Natural killer cell treated with Interleukin-12 subunit alpha and Interleukin-12 subunit beta and Interleukin-15 and Interleukin-18, amount 100 ng/mL, for 72 hours (primary cell): ENCODE data around the gene CNKSR3. TPM values are rescaled to one million over a fixed set of nuclear protein-coding genes. Genes with fewer than 3 reads are reported as not detected.

Experiments
- ATAC-seq, 2 donors: fragments of 150-1000 bp; cut with Tn5 transposase in 1 of 2; sonication (Bioruptor Pico), chemical (Tn5 transposase) in 1 of 2; 2 replicates each; pipeline ENCODE4 v1.10.0; 2021
- DNase-seq: peaks from one replicate; pipeline ENCODE4 v3.0.0; 2022; ENCODE audit warnings: low spot score
- H3K27ac Mint-ChIP-seq, 2 donors: 1 replicate in 1 of 2; 2 replicates in 1 of 2; pipeline ENCODE4 v1.8.0; 2022; ENCODE audit warnings: mixed read lengths in 2 of 2, mild to moderate bottlenecking in 1 of 2, moderate library complexity in 1 of 2
- H3K27me3 Mint-ChIP-seq, 2 donors: 1 replicate in 1 of 2; 2 replicates in 1 of 2; pipeline ENCODE4 v1.8.0; 2022; ENCODE audit warnings: mixed read lengths in 2 of 2
- H3K36me3 Mint-ChIP-seq: one replicate; pipeline ENCODE4 v1.8.0; 2022; ENCODE audit warnings: mixed read lengths
- H3K4me1 Mint-ChIP-seq, 2 donors: 1 replicate in 1 of 2; 2 replicates in 1 of 2; pipeline ENCODE4 v1.8.0; 2022; ENCODE audit warnings: low read depth in 2 of 2, mixed read lengths in 2 of 2, mild to moderate bottlenecking in 1 of 2
- H3K4me3 Mint-ChIP-seq: one replicate; pipeline ENCODE4 v1.8.0; 2022; ENCODE audit warnings: mixed read lengths
- H3K9me3 Mint-ChIP-seq: 2 replicates; pipeline ENCODE4 v1.8.0; 2022; ENCODE audit warnings: mixed read lengths
- total RNA-seq, 2 donors: library from RNA; stranded (reverse); gene quantifications; one replicate each; pipeline ENCODE4 v1.2.3, GENCODE V29; 2022

Gene CNKSR3
- total RNA-seq, 2 donors from 2014 or later, result 0.20 TPM; not detected in 1

- Mint-ChIP-seq H3K4me3 (no peak overlapping the region), H3K4me1 (no peaks in the 10 kb centered on the region), H3K9me3 (peaks cover 5% of the 10 kb centered on the region), H3K27ac (no peak overlapping the region), H3K27me3 (peaks cover 2 to 4% of the 10 kb centered on the region in 2 donors), H3K36me3 (no peaks in the 10 kb centered on the region)
- DNase-seq (no peak), ATAC-seq (peak in 1 of 2 donors; percentile 35)
Measured at GRCh38 chr6:154474648-154475428, 35.6 kb downstream of the CNKSR3 start.

DNA sequence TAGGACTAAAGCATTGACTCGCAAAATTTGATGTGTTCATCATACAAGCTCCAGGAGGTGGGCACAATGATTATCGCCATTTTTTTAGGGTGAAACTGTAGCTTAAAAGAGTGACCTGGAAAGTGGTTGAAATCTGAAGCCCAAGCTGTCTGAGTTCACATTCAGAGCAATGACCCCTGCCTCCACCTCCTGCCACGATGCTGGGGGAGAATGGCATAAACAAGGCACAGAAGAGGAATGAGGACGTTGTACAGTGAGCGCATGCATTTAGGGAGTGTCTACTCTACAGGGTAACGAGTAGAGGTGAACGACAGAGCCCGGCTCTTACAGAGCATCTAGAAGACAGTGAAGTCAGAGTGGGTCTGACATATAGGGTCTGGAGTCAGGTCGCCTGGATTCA lies 37.2 kb downstream of the CNKSR3 start:
- ATAC-seq, result no peak
- DNase-seq, result no peak
- H3K36me3 Mint-ChIP-seq, result no peaks in the 10 kb centered on the region
- H3K9me3 Mint-ChIP-seq, result peaks cover 5% of the 10 kb centered on the region
- no peaks in the 10 kb centered on the region for H3K4me1 Mint-ChIP-seq
- H3K27ac Mint-ChIP-seq, result no peak overlapping the region
- no peak overlapping the region for H3K4me3 Mint-ChIP-seq
- H3K27me3 Mint-ChIP-seq, result peaks cover 3 to 7% of the 10 kb centered on the region in 2 donors

DNA sequence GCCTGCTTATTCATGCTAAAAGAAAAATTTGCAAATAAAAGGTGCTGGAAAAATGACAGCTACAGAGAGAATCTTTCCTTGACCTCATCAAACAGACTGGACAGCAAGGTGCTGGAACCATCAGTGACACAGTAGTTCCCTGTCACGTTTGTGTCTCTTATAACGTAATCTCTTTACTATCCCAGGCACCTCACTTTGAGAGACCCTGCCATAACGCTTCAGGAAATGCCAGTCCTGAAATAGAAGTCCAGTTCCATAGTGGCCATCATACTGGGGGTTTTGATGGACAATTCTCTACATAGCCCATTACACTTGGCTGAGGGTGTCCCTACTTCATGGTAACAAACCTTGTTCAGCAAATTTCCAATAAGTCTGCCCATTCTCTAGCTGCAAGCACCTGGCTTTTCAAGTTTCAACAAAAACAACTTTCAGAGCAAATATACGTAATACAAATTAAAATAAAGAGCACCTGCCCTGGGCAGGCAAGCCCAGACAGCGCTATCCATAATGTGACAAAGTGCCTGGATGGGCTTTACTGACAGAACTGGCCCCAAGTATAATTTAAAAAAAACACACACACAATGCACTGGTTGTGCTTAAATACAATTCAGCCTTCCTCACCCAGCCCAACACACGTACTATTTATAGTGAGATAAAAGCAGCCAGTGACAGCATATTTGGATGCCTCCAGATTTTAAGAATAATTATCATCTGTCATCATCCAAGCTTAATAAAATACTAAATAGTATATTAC lies 38.7 kb downstream of the CNKSR3 start:
- DNase-seq (no peak), ATAC-seq (no peak)
- Mint-ChIP-seq H3K4me1 (no peaks in the 10 kb centered on the region), H3K9me3 (peaks cover 5% of the 10 kb centered on the region), H3K27me3 (peaks cover 3 to 11% of the 10 kb centered on the region in 2 donors), H3K4me3 (no peak overlapping the region), H3K27ac (no peak overlapping the region), H3K36me3 (no peaks in the 10 kb centered on the region)

DNA sequence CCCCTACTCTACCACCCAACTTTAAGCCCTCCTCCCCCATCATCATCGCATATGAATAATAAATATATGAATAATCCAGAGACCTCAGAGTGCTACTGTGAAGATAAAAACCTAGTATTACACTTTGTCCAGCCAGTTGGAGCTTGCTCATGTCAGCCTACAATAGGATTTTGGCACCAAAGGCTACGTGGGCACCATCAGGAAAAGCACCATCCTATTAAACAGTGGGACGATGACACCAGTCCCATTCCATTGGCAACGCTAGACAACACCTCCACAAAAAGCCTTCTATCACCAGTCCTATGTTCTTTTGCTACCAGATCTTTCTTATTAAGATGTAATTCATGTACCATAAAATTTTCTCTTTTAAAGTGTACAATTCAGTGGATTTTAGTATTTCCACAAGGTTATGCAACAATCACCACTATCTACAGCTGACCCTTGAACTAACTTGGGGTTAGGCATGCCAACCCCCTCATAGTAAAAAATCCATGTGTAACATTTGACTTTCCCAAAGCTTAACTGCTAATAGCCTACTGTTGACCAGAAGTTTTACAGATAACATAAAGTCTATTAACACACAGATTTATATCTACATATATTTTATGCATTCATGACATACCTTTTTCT lies 41.1 kb downstream of the CNKSR3 start:
- Mint-ChIP-seq H3K27ac (no peak overlapping the region), H3K4me3 (no peak overlapping the region), H3K4me1 (no peaks in the 10 kb centered on the region), H3K27me3 (peaks cover 3 to 11% of the 10 kb centered on the region in 2 donors), H3K36me3 (no peaks in the 10 kb centered on the region), H3K9me3 (peaks cover 5% of the 10 kb centered on the region)
- ATAC-seq (no peak), DNase-seq (no peak)

- no peaks in the 10 kb centered on the region for H3K36me3 Mint-ChIP-seq
- no peak overlapping the region for H3K27ac Mint-ChIP-seq
- H3K4me3 Mint-ChIP-seq, result no peak overlapping the region
- ATAC-seq, result no peak
- H3K4me1 Mint-ChIP-seq, result no peaks in the 10 kb centered on the region
- H3K27me3 Mint-ChIP-seq, result peaks cover 3 to 11% of the 10 kb centered on the region in 2 donors
- H3K9me3 Mint-ChIP-seq, result peaks cover 5% of the 10 kb centered on the region
- DNase-seq, result no peak
Measured at GRCh38 chr6:154468760-154469159, 41.7 kb downstream of the CNKSR3 start.

DNA sequence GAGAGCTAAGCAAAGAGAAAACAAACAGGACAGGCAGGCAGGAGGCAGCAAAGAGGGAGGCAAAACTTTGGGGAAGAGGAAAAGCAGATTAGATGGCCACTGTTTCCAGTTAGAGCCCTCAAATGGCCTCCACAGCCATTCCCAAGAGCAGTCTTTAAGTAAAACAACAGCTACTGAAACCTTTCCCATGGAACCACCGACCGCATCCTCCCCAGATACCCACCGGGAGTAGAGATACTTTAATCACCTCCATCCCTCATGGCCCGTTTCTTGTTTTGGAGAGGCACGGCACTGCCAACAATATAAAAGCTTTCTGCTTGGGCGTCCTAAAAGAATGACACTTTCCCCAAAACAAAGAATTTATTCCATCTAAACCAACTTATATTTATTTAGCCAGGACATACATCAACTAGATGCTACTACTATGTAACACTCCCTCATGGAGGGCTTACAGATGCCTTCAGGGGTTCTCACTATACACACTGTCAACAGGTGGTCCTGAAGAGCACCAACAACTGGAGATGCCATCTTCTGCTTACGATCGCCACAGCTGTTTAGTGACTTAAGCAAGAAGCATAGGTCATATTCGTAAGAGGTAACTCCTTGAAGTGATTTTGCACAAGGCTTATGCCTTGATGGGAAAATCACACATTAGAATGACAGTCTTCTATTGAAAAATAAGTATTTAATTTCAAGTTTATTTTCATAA lies 43.4 kb downstream of the CNKSR3 start:
- Mint-ChIP-seq H3K4me3 (no peak overlapping the region), H3K27me3 (peaks cover 3 to 7% of the 10 kb centered on the region in 2 donors), H3K4me1 (no peaks in the 10 kb centered on the region), H3K36me3 (no peaks in the 10 kb centered on the region), H3K27ac (no peak overlapping the region), H3K9me3 (peaks cover 5% of the 10 kb centered on the region)
- no peak for DNase-seq
- ATAC-seq, result no peak

DNA sequence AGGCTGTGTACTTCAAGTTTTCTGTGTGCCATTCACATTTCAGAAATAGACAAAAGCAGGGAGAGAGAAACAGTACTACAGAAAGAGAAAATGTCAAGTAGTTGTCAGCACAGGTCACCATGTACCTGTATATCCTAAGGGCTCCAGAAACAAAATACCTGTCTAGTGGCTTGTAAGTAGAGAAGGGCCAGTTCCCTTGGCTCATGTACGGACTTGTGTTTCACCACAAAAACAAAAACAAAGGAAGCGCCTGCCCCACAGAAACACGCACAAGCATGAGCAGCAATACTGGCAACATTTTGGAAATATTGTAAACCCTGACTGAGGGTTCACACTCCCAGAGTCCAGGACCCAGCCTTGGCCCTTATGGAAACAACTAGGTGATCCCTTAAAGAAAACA lies 44.3 kb downstream of the CNKSR3 start:
- Mint-ChIP-seq H3K4me1 (no peaks in the 10 kb centered on the region), H3K36me3 (no peaks in the 10 kb centered on the region), H3K27me3 (peaks cover 3 to 7% of the 10 kb centered on the region in 2 donors), H3K9me3 (peaks cover 5% of the 10 kb centered on the region), H3K4me3 (no peak overlapping the region), H3K27ac (no peak overlapping the region)
- DNase-seq (no peak), ATAC-seq (no peak)

GRCh38 chr6:154463573-154464419 lies 46.7 kb downstream of the CNKSR3 start:
- DNase-seq, result no peak
- no peaks in the 10 kb centered on the region for H3K9me3 Mint-ChIP-seq
- H3K27ac Mint-ChIP-seq, result no peak overlapping the region
- no peak for ATAC-seq
- peaks cover 10 to 16% of the 10 kb centered on the region in 2 donors for H3K27me3 Mint-ChIP-seq
- no peaks in the 10 kb centered on the region for H3K36me3 Mint-ChIP-seq
- H3K4me1 Mint-ChIP-seq, result no peaks in the 10 kb centered on the region
- no peak overlapping the region for H3K4me3 Mint-ChIP-seq

DNA sequence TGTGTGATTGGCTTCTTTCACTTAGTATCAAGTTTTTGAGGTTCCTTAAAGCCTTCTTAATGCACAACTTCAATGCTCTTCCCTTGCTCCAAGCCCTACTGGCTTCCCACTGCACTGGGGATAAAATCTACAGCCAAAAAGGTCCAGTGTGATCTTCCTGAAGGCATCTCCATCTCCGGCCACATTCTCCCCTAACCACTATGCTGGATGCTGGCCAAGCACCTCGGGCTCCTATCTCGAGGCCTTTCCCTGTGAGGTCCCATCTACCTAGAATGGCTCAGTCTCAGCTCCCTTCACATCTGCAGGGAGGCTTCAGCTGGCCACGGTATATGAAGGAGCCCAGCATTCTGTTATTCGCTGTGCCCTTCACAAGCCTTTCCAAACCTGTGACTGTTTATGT lies 48.1 kb downstream of the CNKSR3 start:
- H3K27ac Mint-ChIP-seq, result no peak overlapping the region
- DNase-seq, result no peak
- no peaks in the 10 kb centered on the region for H3K9me3 Mint-ChIP-seq

DNA sequence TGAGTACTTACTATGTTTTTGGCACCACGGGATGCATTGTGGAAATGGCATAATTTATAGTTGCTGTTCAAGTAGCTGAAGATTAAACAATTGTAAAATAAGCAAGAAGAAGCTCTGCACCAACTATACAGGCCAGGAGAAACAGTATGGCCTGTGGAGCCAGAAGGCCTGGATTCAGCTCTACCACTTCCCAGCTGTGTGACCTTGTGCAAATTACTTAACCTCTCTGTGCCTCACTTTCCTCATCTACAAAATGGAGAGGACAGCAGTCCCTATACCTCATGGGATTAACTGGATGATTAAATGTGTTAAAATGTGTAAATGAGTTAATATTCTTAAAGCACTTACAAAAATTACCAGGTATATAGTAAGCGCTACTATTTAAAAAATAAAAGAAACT lies 49.1 kb downstream of the CNKSR3 start:
- DNase-seq (no peak), ATAC-seq (no peak)
- H3K4me1 Mint-ChIP-seq, result no peaks in the 10 kb centered on the region
- no peak overlapping the region for H3K4me3 Mint-ChIP-seq
- H3K36me3 Mint-ChIP-seq, result no peaks in the 10 kb centered on the region
- H3K9me3 Mint-ChIP-seq, result no peaks in the 10 kb centered on the region
- no peak overlapping the region for H3K27ac Mint-ChIP-seq
- H3K27me3 Mint-ChIP-seq, result peaks cover 13 to 22% of the 10 kb centered on the region in 2 donors

More for the DNA sequence above, 48.1 kb downstream of the CNKSR3 start:
- Mint-ChIP-seq H3K4me3 (no peak overlapping the region), H3K36me3 (no peaks in the 10 kb centered on the region), H3K4me1 (no peaks in the 10 kb centered on the region), H3K27me3 (peaks cover 13 to 20% of the 10 kb centered on the region in 2 donors)
- no peak for ATAC-seq

DNA sequence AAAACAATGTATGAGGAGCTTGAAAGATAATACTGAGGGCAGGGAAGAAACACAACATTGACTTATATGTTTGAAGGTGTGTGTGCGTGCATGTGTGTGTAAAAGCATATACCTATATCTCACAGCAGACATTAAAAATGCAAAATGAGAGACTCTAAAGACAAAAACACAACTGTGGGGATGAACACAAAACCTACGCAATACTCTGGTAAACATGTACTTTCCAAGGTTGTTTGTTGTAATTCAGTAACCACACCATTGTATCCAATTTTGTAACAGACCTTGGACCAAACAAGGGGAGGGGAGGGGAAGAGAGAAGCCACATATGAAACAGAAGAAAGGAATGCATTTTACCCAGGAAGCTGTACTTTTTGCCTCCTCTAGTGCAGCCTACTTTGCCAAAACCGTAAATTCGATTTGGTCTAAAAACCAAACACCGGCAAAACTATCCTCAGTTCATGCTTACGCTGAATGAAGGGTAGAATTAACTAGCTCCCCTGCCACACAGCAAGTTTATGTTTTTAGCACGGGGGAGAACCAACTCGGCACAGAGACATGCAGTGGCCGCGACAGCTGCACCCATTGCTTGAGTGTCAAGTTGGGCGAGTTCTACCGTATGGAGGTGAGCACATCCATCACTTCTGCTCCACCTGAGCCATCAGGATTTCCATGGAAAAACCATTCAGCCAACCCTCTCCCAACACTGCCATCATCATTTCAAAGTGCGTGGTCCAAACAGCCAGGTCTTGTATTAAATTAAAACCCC lies 50.0 kb downstream of the CNKSR3 start:
- no peaks in the 10 kb centered on the region for H3K9me3 Mint-ChIP-seq
- peaks cover 13 to 22% of the 10 kb centered on the region in 2 donors for H3K27me3 Mint-ChIP-seq
- H3K36me3 Mint-ChIP-seq, result no peaks in the 10 kb centered on the region
- no peak overlapping the region for H3K4me3 Mint-ChIP-seq
- ATAC-seq, result no peak
- DNase-seq, result no peak
- no peak overlapping the region for H3K27ac Mint-ChIP-seq
- H3K4me1 Mint-ChIP-seq, result no peaks in the 10 kb centered on the region

- Mint-ChIP-seq H3K27ac (no peak overlapping the region), H3K36me3 (no peaks in the 10 kb centered on the region), H3K4me3 (no peak overlapping the region), H3K9me3 (no peaks in the 10 kb centered on the region), H3K27me3 (peaks cover 13 to 22% of the 10 kb centered on the region in 2 donors), H3K4me1 (no peaks in the 10 kb centered on the region)
- ATAC-seq (no peak), DNase-seq (no peak)
Measured at GRCh38 chr6:154459513-154459912, 51.0 kb downstream of the CNKSR3 start.
